SK-N-SH (cell line): ENCODE measurements around the gene COL20A1.

Experiments
- CTCF ChIP-seq: fragments of 200-600 bp; sonication (generic); IDR thresholded peaks from 2 replicates; pipeline ENCODE4 v1.6.1; 2017; ENCODE audit warnings: antibody characterized with exemption, mild to moderate bottlenecking, moderate library complexity
- USF2 ChIP-seq: fragments of 150-350 bp; IDR thresholded peaks from 2 replicates; pipeline ENCODE4 v1.6.1; 2017; ENCODE audit warnings: antibody characterized with exemption, low read length, low read depth, borderline replicate concordance

GRCh38 chr20:63288581-63289251 is 4.3 kb upstream of the COL20A1 start:
- no peak for TF ChIP-seq CTCF
- TF ChIP-seq USF2: no peak
